SK-N-SH (cell line): ENCODE measurements around the gene PRKAA2. TPM values are rescaled to one million over a fixed set of nuclear protein-coding genes. Genes with fewer than 3 reads are reported as not detected.

ENCODE experiments used
- CTCF ChIA-PET: fragments of 300-600, 350-600 bp; formaldehyde crosslinking; extraction: SDS; loops from one replicate; lab custom pipeline; 2021; lab: Yijun Ruan, JAX
- POLR2A ChIA-PET: fragments of 350-600 bp; sonication (Branson Sonifier 250); formaldehyde crosslinking; extraction: SDS; loops from one replicate; lab custom pipeline; 2020; ENCODE audit warnings: antibody characterized with exemption, inconsistent platforms; lab: Yijun Ruan, JAX
- DNase-seq: peaks from one replicate; pipeline ENCODE4 v3.0.0; 2012
- H2AFZ ChIP-seq: fragments of 200-600 bp; sonication (generic); 2 replicates; pipeline ENCODE4 v1.8.1; 2016; ENCODE audit warnings: antibody characterized with exemption, mild to moderate bottlenecking, low read depth
- H3F3A ChIP-seq: fragments of 200-600 bp; sonication (generic); replicated peaks from 2 replicates; pipeline ENCODE3; 2016; ENCODE audit warnings: antibody characterized with exemption, mild to moderate bottlenecking; ENCODE audit not compliant: insufficient read depth
- H3K27ac ChIP-seq, 2 experiments: fragments of 200-500 bp in 1 of 2; fragments of 200-600 bp in 1 of 2; sonication (Bioruptor generic) in 1 of 2; sonication (generic), shearing (Covaris generic) in 1 of 2; 2 replicates each; pipeline versions ENCODE4 v1.5.1 to v1.6.1; 2014 to 2016; ENCODE audit warnings: low read depth in 2 of 2, inconsistent platforms in 1 of 2, low read length in 1 of 2, mild to moderate bottlenecking in 1 of 2, mixed read lengths in 1 of 2
- H3K27me3 ChIP-seq: fragments of 200-600 bp; sonication (generic), shearing (Covaris generic); 2 replicates; pipeline ENCODE4 v1.6.1; 2016; ENCODE audit warnings: mixed run types; ENCODE audit not compliant: insufficient read depth
- H3K36me3 ChIP-seq, 2 experiments: fragments of 200-500 bp in 1 of 2; fragments of 200-600 bp in 1 of 2; sonication (Bioruptor generic) in 1 of 2; sonication (generic) in 1 of 2; replicated peaks in 1 of 2; 2 replicates each; pipeline versions ENCODE3 to v1.5.1; 2014 to 2016; ENCODE audit warnings: low read length in 1 of 2, mild to moderate bottlenecking in 1 of 2; ENCODE audit not compliant: insufficient read depth in 2 of 2, control insufficient read depth in 1 of 2
- H3K4me1 ChIP-seq, 2 experiments: fragments of 200-500 bp in 1 of 2; fragments of 200-600 bp in 1 of 2; sonication (Bioruptor generic) in 1 of 2; sonication (generic), shearing (Covaris generic) in 1 of 2; 2 replicates each; pipeline versions ENCODE4 v1.5.1 to v1.6.1; 2014 to 2016; ENCODE audit warnings: low read depth in 1 of 2, low read length in 1 of 2, mixed run types in 1 of 2; ENCODE audit not compliant: insufficient read depth in 2 of 2, control insufficient read depth in 1 of 2
- H3K4me2 ChIP-seq: fragments of 200-600 bp; sonication (generic), shearing (Covaris generic); 2 replicates; pipeline ENCODE4 v1.6.1; 2017; ENCODE audit warnings: mixed run types
- H3K4me3 ChIP-seq, 2 experiments: fragments of 200-500 bp in 1 of 2; fragments of 200-600 bp in 1 of 2; sonication (Bioruptor generic) in 1 of 2; sonication (generic), shearing (Covaris generic) in 1 of 2; 2 replicates each; pipeline versions ENCODE4 v1.5.1 to v1.8.1; 2014 to 2016; ENCODE audit warnings: low read depth in 2 of 2, inconsistent platforms in 1 of 2, low read length in 1 of 2, mild to moderate bottlenecking in 1 of 2, mixed read lengths in 1 of 2, moderate library complexity in 1 of 2
- H3K79me2 ChIP-seq: fragments of 200-600 bp; sonication (generic); 2 replicates; pipeline ENCODE4 v1.8.1; 2017; ENCODE audit warnings: mild to moderate bottlenecking; ENCODE audit not compliant: insufficient read depth
- H3K9ac ChIP-seq: fragments of 200-600 bp; sonication (generic); 2 replicates; pipeline ENCODE4 v1.6.1; 2017; ENCODE audit warnings: mixed run types
- H3K9me2 ChIP-seq: fragments of 200-600 bp; sonication (generic); 2 replicates; pipeline ENCODE4 v1.6.1; 2017; ENCODE audit warnings: mixed run types
- H3K9me3 ChIP-seq: fragments of 200-600 bp; sonication (generic); 2 replicates; pipeline ENCODE4 v1.6.1; 2017; ENCODE audit warnings: mixed run types, mild to moderate bottlenecking, moderate library complexity
- H4K20me1 ChIP-seq: fragments of 200-600 bp; sonication (generic); 2 replicates; pipeline ENCODE4 v1.6.1; 2017; ENCODE audit warnings: mild to moderate bottlenecking, mixed run types; ENCODE audit not compliant: insufficient read depth
- GATA2 ChIP-seq: sonication (generic); formaldehyde crosslinking; IDR thresholded peaks from 2 replicates; pipeline ENCODE4 v1.5.0; 2020; ENCODE audit warnings: mild to moderate bottlenecking, missing genetic modification reagents
- MXI1 ChIP-seq: IDR thresholded peaks from 2 replicates; pipeline ENCODE4 v1.6.1; 2012; ENCODE audit warnings: mild to moderate bottlenecking, low read depth, low read length, improper control_type of control experiment
- NRF1 ChIP-seq: IDR thresholded peaks from 2 replicates; pipeline ENCODE4 v1.6.1; 2012; ENCODE audit warnings: low read depth, mild to moderate bottlenecking, low read length
- RAD21 ChIP-seq: IDR thresholded peaks from 2 replicates; pipeline ENCODE4 v1.6.1; 2012; ENCODE audit warnings: mild to moderate bottlenecking, low read length
- SIN3A ChIP-seq: IDR thresholded peaks from 2 replicates; pipeline ENCODE4 v1.6.1; 2012; ENCODE audit warnings: low read depth, mild to moderate bottlenecking, low read length, moderate library complexity, borderline replicate concordance
- SMC3 ChIP-seq: IDR thresholded peaks from 2 replicates; pipeline ENCODE4 v1.6.1; 2012; ENCODE audit warnings: low read depth, low read length, improper control_type of control experiment
- TAF1 ChIP-seq: IDR thresholded peaks from 2 replicates; pipeline ENCODE4 v1.6.1; 2012; ENCODE audit warnings: low read depth, mild to moderate bottlenecking, low read length, moderate library complexity, borderline replicate concordance
- WGBS: methylation state at CpG from one replicate; pipeline ENCODE4 v1.1.6; 2017; ENCODE audit warnings: low lambda C conversion rate; 5-methylcytosine and 5-hydroxymethylcytosine counted together
- polyA plus RNA-seq, 3 experiments: library from polyadenylated mRNA; depleted of rRNA; stranded (reverse); fragments of >200 nt; gene quantifications; 2 replicates each; pipeline ENCODE4 v1.2.3, GENCODE V29; 2012
- TF ChIP-seq, protein P1 (sequence below): fragments of 150-350 bp; IDR thresholded peaks from 2 replicates; pipeline ENCODE4 v1.6.1; 2017; ENCODE audit warnings: antibody characterized with exemption, low read length, low read depth, borderline replicate concordance
- TF ChIP-seq, protein P2 (sequence below): fragments of 200-600 bp; sonication (generic); IDR thresholded peaks from 2 replicates; pipeline ENCODE4 v1.6.1; 2017; ENCODE audit warnings: antibody characterized with exemption, mild to moderate bottlenecking, moderate library complexity

Gene PRKAA2
- polyA plus RNA-seq, 1 of the 3 experiments (the other 2 are of a cell fraction): 1.5 TPM

DNA sequence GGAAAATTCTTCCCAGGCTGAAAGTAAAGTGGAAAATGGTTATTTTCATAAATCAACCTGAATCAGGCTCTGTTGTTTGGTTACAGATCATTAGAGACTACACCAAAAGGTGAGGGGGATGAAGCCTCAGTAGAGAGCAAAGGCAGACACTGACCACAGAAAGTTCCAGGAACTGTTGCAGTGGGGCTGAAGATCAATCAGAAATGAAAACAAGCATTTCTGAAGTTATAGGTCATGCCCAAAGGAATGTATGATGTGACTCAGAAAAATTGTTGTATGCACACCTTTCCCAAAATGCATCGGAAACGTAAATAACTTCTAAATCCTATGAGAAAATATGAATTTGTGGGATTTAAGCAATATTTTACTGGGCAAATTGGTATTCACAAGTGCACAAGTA, 110.8 kb downstream of the PRKAA2 start:
- no peaks in the 10 kb centered on the region for H3K27me3 ChIP-seq
- TF ChIP-seq, protein P1, sequence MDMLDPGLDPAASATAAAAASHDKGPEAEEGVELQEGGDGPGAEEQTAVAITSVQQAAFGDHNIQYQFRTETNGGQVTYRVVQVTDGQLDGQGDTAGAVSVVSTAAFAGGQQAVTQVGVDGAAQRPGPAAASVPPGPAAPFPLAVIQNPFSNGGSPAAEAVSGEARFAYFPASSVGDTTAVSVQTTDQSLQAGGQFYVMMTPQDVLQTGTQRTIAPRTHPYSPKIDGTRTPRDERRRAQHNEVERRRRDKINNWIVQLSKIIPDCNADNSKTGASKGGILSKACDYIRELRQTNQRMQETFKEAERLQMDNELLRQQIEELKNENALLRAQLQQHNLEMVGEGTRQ: no peak
- TF ChIP-seq GATA2 (CRISPR knock-in tag) (no peak), SMC3 (no peak), NRF1 (no peak), SIN3A (no peak)
- TF ChIP-seq, protein P2, sequence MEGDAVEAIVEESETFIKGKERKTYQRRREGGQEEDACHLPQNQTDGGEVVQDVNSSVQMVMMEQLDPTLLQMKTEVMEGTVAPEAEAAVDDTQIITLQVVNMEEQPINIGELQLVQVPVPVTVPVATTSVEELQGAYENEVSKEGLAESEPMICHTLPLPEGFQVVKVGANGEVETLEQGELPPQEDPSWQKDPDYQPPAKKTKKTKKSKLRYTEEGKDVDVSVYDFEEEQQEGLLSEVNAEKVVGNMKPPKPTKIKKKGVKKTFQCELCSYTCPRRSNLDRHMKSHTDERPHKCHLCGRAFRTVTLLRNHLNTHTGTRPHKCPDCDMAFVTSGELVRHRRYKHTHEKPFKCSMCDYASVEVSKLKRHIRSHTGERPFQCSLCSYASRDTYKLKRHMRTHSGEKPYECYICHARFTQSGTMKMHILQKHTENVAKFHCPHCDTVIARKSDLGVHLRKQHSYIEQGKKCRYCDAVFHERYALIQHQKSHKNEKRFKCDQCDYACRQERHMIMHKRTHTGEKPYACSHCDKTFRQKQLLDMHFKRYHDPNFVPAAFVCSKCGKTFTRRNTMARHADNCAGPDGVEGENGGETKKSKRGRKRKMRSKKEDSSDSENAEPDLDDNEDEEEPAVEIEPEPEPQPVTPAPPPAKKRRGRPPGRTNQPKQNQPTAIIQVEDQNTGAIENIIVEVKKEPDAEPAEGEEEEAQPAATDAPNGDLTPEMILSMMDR: no peak
- TF ChIP-seq, all 33 proteins: peak for 0
- H3K9ac ChIP-seq: no peak overlapping the region
- ChIA-PET CTCF (interaction anchor here (1.4 kb wide), 1 partner anchor 18 kb away, joined by 3 read pairs; no protein-coding TSS in a partner anchor), POLR2A (no interaction called here)
- H3K9me2 ChIP-seq: no peaks in the 10 kb centered on the region
- H2AFZ ChIP-seq: no peak overlapping the region
- H3K36me3 ChIP-seq: no peaks in the 10 kb centered on the region
- H3K9me3 ChIP-seq: no peaks in the 10 kb centered on the region
- no peak overlapping the region for H3K4me2 ChIP-seq
- H3F3A ChIP-seq: no peaks in the 10 kb centered on the region
- DNase-seq: no peak
- H3K27ac ChIP-seq: no peak overlapping the region
- H3K79me2 ChIP-seq: no peaks in the 10 kb centered on the region
- no peak overlapping the region for H3K4me3 ChIP-seq
- no peaks in the 10 kb centered on the region for H4K20me1 ChIP-seq
- WGBS: 77% methylated on average over 2 of the region's 2 CpGs
- H3K4me1 ChIP-seq: no peaks in the 10 kb centered on the region; a peak in 1 of 4 replicates

- H3K79me2 ChIP-seq: no peaks in the 10 kb centered on the region
- H3K27me3 ChIP-seq: no peaks in the 10 kb centered on the region
- H2AFZ ChIP-seq: peak overlapping the region; percentile 2; the same call in 1 of the 2 replicates
- H3K4me2 ChIP-seq: no peak overlapping the region
- no peaks in the 10 kb centered on the region for H3K36me3 ChIP-seq
- no peaks in the 10 kb centered on the region for H3F3A ChIP-seq
- no peaks in the 10 kb centered on the region for H3K9me2 ChIP-seq
- no peak overlapping the region for H3K4me3 ChIP-seq
- ChIA-PET POLR2A (no interaction called here), CTCF (interaction anchor here (1.5 kb wide), 1 partner anchor 63 kb away, joined by 7 read pairs; no protein-coding TSS in a partner anchor)
- DNase-seq: peak; percentile 0
- no peak overlapping the region; a peak in 1 of 4 replicates for H3K27ac ChIP-seq
- H3K9me3 ChIP-seq: no peaks in the 10 kb centered on the region
- H3K9ac ChIP-seq: no peak overlapping the region
- H3K4me1 ChIP-seq: no peaks in the 10 kb centered on the region; a peak in 1 of 4 replicates
- H4K20me1 ChIP-seq: no peaks in the 10 kb centered on the region
- TF ChIP-seq TAF1 (no peak), MXI1 (no peak), RAD21 (peak; percentile 38), SMC3 (0 out of 2 replicates have a peak, but pooled peaks have one; percentile 11)
Observed at GRCh38 chr1:56758135-56758534, 113.0 kb downstream of the PRKAA2 start.
